Measurements from ENCODE around the gene AKAP8. TPM values are rescaled to one million over a fixed set of nuclear protein-coding genes. Genes with fewer than 3 reads are reported as not detected.
A peak's percentile ranks its signal among the peaks of the same experiment; 100 is the strongest.
"Not testable (repeated sequence)": the region's sequence is repeated elsewhere in the genome, so short reads cannot be mapped to it uniquely, and the experiment has no call there.

AKAP8 gene
- total RNA-seq, 4 donors from 2014 or later: 28.8 to 53.1 (median 34.8) TPM

- DNase-seq (ENCODE audit: low spot score in 2 of 2): peak in 1 of 2 donors; percentile 53
- no peak for TF ChIP-seq POLR2A (IDR thresholded peaks at IDR 0.05)
- TF ChIP-seq CTCF (IDR thresholded peaks at IDR 0.05): no peak
- no peak overlapping the region for H3K4me3 ChIP-seq (ENCODE audit: low read depth, poor library complexity, severe bottlenecking)
- intact Hi-C loops (cut with DNase I; ENCODE audit: low total_unique reads): no loop called here
- whole genome bisulfite sequencing, 2 donors: 84 to 88% methylated on average over 11 of the region's 11 CpGs
These were observed 18.2 kb upstream of the AKAP8 start for GRCh38 chr19:15397782-15398181.

- intact Hi-C loops (cut with DNase I; ENCODE audit: low total_unique reads): no loop called here
- WGBS, 2 donors: 86 to 95% methylated on average over 6 of the region's 6 CpGs
- no peak overlapping the region for H3K4me3 ChIP-seq (ENCODE audit: low read depth, poor library complexity, severe bottlenecking)
- TF ChIP-seq POLR2A (IDR thresholded peaks at IDR 0.05): no peak
- no peak for TF ChIP-seq CTCF (IDR thresholded peaks at IDR 0.05)
- peak in 1 of 2 donors; percentile 69 for DNase-seq (ENCODE audit: low spot score in 2 of 2)
These were observed 17.6 kb upstream of the AKAP8 start for GRCh38 chr19:15397236-15397635.

GRCh38 chr19:15396436-15396835 lies 16.8 kb upstream of the AKAP8 start:
- intact Hi-C loops (cut with DNase I; ENCODE audit: low total_unique reads): no loop called here
- no peak overlapping the region for H3K4me3 ChIP-seq (ENCODE audit: low read depth, poor library complexity, severe bottlenecking)
- WGBS, 2 donors: 99 to 100% methylated on average over 3 of the region's 3 CpGs
- TF ChIP-seq POLR2A (IDR thresholded peaks at IDR 0.05) (no peak), CTCF (IDR thresholded peaks at IDR 0.05) (no peak)
- DNase-seq (ENCODE audit: low spot score in 2 of 2): peak in 1 of 2 donors; percentile 43

- DNase-seq (ENCODE audit: low spot score in 2 of 2): peak in 1 of 2 donors; percentile 66
- 92 to 94% methylated on average over 17 of the region's 17 CpGs for WGBS, 2 donors
- intact Hi-C loops (cut with DNase I; ENCODE audit: low total_unique reads): not testable (repeated sequence)
These were observed 15.7 kb upstream of the AKAP8 start for GRCh38 chr19:15395251-15395650.

GRCh38 chr19:15394426-15394825 lies 14.8 kb upstream of the AKAP8 start:
- no peak overlapping the region for H3K4me3 ChIP-seq (ENCODE audit: low read depth, poor library complexity, severe bottlenecking)
- no peak for TF ChIP-seq CTCF (IDR thresholded peaks at IDR 0.05)
- no peak for TF ChIP-seq POLR2A (IDR thresholded peaks at IDR 0.05)
- DNase-seq (ENCODE audit: low spot score in 2 of 2): no peak
- 90 to 93% methylated on average over 5 of the region's 5 CpGs for WGBS, 2 donors
- intact Hi-C loops (cut with DNase I; ENCODE audit: low total_unique reads): no loop called here

More at GRCh38 chr19:15395251-15395650, 15.7 kb upstream of the AKAP8 start:
- not testable (repeated sequence) for H3K4me3 ChIP-seq (ENCODE audit: low read depth, poor library complexity, severe bottlenecking)

- DNase-seq (ENCODE audit: low spot score in 2 of 2): no peak
- TF ChIP-seq POLR2A (IDR thresholded peaks at IDR 0.05): no peak
- TF ChIP-seq CTCF (IDR thresholded peaks at IDR 0.05): no peak
- H3K4me3 ChIP-seq (ENCODE audit: low read depth, poor library complexity, severe bottlenecking): no peak overlapping the region
- intact Hi-C loops (cut with DNase I; ENCODE audit: low total_unique reads): no loop called here
These were observed 14.4 kb upstream of the AKAP8 start for GRCh38 chr19:15393963-15394362.
